CD4-positive, alpha-beta T cell treated with Interleukin-4 for 4 hours (primary cell): Measurements from ENCODE around the gene SH2D4B.

Experiments used
- DNase-seq: peaks from one replicate; pipeline ENCODE4 v3.0.0-alpha.2; 2020

SH2D4B gene

DNA sequence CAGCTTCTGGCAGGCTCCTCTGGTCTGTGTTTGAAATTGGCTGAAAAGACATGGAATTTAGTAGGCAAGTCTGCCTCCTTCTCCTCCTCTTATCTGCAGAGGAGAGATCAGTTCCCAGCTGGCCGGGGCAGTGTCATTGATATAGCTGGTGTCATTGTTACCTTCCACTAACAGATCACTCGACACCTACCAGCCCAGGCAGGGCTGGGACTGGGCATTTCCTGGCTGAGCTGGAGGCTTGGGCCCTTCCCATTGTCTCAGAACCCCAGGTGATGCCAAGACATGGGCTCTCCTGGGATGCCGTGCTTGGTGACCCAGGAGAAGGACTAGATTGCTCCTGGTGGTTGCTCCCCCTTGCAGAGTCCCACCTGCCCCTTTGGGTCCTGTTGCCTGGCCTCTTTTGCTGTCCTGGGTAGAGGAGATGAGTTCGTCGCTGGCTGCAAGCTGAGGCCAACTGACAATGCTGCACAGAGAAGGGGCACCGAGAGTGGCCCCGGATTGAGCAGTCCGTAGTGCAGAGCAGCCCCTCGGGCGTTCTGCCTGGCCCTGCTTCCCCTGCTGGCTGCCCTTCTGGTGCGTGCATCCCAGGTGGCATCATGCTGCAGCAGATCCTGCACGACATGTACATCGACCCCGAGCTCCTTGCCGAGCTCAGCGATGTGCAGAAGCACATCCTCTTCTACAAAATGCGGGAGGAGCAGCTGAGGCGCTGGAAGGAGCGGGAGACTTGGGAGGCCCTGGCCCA, at the start of gene SH2D4B:
Gene SH2D4B, plus strand, starts transcription at position 167 of the 745 bp plus-strand sequence. Its CDS starts 430 bp downstream, at position 597.
- no peak for DNase-seq

DNA sequence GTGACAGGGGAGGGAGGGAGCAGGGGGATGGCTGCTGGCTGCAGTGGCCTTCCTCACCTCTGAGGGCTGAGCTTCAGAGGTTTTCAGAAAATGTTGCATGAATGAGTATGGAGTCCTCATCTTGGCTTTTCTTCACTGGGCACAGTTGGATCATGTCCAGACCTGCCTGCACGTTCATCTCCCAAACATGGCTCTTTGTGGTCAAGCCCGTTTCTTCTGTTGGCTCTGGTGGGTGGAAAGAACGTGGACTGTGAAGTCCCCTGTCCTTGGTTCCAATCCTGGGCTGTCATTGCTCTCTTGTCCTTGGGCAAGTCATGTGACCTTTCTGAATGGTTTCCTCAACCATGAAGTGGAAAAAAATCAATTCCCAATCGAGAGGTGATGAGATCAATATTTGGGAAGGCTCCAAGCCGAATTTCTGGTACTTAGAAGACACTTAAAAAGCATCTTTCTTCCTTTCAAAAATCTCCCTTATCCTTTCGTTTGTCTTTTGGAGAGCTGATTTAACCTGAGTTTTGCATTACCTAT, 49.1 kb upstream of the SH2D4B start:
- no peak for DNase-seq

DNA sequence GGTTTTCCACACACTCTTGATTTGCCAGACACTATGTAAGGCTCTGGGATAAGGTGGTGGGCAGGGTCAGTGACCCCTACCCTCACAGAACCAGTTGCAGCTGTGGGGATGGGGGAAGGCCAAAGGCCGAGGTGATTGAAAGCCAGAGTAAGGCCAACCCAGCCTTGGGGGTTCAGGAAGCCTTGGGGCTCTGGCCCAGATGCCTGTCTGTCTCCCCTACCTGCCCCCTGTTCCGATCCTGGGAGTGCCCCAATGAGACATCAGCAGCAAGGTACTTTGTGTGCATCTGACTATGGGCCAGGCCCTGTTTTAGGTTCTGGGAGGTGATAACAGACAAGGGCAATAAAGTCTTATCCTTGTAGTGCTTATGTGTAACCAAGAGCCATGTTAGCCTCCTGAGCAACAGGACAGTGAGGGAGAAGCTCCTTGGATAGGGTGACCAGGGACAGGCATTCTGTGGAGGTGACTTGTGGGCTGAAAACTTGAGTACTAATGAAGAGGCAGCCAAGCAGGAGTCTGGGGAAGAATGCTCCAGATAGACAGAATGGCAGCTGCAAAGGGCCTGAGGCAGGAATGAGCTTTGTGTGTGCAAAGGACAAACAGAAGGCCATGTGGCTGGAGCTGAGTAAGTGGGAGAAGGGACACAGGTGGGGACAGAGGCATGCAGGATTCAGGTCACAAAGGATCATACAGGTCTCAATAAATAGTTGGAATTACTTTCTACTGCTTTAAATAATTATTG, 48.2 kb upstream of the SH2D4B start:
- no peak for DNase-seq

DNA sequence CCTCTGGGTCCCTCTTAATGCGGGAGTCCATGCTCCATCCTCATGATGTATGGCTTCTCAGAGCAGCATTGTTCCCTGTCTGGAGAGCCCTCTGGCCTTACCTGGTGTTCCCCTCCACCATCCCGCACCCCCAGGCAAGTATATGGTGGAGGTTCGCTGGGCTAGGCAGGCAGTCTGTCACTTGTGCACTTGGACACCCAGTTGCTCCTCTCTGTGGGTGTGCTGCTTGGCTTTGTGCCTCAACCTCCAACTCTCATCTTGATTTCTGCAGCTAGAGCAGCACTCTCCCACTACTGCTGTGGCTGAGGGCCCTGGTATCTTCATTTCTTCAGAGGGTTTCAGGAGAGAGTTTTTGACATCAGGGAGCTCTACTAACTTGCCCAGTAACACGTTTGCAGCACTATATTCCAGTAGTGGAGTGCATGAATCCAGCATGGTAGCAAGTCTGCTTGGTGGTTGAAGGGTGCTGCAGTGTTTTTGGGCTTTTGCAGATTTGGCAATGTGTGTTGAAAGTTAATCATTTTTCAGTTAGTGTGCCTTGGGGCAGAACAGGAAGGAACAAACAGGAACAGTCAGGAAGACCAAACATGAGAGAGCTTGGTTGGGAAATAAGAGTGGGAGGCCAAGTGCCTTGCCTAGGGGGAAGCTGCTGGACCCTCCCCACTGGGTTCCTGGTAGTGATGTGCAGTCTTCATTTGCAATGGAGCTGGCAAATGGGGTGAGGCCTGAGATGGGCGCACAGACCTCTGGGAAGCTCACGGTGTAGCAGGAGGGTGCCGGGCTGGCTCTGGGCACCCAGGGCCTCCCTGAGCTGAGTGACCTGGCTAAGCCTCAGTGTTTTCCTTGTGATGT, 46.2 kb upstream of the SH2D4B start:
- DNase-seq: no peak

DNA sequence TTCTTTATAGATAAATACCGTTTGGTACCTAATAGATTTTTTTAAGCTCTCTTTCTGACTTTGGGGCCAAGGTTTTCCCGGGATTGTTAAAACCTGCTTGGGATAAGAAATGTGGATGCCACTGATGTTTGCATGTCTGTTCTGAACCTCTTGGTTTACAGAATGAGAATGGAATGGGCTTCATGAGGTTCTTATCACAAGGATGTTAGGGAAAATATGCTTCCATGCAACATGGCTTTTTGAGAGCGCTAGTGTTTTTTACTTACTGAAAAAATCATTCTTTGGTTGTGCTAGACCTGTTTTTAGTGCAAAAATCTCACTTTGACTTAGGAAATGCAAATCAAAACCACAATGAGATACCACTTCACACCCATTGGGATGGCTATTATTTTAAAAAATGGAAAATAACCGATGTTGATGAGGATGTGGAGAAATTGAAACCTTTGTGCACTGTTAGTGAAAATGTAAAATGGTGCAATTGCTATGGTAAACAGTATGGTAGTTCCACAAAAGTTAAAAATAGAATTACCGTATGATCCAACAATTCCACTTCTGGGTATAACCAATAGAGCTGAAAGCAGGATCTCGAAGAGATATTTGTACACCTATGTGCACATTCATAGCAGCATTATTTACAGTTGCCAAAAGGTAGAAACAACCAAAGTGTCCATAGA, 44.7 kb upstream of the SH2D4B start:
- no peak for DNase-seq

DNA sequence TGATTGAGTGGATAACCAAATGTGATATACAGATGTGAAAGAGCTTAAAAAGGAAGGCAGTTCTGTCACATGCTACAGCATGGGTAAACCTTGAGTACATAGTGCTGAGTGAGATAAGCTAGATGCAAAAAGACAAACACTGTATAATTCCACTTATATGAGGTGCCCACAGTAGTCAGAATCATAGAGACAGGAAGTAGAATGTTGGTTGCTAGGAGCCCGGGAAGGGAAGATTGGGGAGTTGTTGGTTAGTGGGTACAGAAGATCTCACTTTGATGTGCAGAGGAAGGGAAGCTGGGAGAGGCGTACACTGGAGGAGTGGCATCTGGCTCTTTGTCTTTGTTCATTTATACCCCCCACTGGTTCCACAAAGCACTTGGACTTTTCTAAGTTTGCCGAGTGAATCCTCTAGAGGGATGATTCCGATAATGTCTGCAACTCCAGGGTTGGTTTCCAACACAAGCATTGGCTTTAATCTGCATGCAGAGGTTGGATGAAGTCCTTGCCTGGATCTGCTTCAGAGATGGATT, 44.1 kb upstream of the SH2D4B start:
- peak; percentile 49 for DNase-seq

DNA sequence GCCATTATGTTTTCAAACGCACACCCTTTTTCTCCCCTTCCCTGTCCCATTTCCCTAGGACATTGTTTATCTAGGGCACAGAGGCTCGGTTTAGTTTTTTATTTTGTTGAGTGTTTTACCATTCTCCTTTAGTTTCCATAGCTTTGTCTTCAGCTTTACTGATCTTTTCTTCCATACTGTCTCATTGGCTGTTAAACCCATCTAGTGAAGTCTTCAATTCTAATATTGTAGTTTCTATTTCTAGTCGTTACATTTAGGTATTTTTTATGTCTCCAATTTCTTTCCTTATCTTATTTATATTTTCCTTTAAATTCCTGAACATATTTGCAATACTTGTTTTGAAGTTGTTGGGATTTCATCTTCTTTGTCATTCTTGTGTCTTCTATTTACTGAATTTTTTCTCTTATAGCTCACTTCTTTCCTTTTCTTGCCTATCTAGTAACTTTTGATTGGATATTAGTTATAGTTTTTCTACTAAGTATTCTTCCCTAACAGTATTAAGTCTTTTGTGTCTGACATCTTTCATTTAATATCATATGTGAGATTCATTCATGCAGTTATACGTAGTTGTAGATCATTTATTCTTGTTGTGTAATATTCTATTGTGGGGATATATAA, 41.0 kb upstream of the SH2D4B start:
- no peak for DNase-seq

DNA sequence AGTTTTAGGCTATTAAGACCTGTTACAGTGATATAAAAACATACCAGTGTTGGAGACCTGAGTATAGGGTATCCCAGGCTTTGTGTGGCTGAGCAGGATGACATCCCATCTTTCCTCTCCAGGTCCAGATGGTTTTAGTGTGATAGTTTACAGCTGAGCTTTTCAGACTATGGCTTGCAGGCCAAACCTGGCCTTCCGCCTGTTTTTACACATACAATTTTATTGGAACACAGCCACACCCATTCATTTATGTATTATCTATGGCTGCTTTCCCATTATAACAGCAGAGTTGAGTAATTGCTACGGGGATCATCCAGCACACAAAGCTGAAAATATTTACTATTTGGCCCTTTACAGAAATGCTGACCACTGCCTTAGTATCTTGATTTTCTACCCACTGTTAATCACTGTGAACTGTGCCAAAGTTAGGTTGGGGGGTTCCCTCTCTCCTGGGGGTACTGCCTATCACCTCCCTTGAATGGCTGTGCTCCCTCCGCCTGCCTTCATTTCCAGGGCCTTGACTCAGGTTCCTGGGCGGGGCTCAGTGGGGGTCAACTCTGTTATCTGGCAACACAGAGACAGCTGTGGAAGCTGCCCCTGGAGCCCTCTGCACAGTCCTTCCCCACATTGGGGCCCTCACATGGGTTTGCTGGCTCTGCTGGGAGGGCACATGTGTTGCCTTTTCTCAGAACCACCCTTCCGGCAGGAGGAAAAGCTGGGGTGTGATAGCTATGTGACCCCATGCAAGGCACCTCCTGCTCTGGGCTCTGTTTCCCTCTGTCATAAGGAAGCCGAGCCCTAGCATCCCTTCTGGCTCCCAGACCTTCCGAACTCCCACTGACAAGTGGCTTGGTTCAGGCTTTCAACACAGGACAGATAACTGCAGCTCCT, 40.3 kb upstream of the SH2D4B start:
- no peak for DNase-seq

DNA sequence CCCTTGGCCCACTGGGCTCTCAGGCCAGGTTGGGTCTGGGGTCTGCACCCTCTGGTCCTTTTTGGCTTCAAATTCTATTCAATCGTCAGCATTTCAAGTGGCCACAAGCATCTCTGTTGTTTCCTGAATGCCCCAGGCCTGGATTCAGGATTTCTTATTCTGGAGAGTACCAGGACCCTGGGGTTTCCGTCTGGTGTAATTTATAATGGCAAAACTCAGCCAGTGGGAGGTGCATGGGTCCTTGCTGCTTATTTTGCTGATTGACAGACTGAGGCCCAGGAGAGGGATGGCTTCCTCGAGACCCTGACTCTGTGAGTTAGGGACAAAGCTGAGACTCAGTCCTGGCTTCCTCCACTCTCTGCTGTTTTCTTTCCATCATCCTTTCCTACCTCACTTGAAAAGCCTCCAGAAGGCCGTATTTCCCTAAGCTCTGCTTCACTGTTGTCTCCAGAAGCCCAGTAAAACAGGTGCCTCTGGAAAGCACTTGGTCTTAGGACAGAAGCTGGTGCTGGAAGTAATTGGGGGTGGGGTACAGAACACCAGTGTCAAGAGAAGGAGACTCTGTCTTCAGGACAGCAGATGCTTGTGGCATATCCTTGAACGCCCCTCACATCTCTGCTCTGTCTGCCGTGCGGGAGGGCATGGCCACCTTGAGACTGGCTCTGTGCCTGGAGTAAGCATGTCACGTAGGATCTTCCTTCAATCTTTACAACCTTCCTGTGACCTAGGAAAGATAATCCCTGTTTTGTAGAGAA, 39.4 kb upstream of the SH2D4B start:
- DNase-seq: no peak

DNA sequence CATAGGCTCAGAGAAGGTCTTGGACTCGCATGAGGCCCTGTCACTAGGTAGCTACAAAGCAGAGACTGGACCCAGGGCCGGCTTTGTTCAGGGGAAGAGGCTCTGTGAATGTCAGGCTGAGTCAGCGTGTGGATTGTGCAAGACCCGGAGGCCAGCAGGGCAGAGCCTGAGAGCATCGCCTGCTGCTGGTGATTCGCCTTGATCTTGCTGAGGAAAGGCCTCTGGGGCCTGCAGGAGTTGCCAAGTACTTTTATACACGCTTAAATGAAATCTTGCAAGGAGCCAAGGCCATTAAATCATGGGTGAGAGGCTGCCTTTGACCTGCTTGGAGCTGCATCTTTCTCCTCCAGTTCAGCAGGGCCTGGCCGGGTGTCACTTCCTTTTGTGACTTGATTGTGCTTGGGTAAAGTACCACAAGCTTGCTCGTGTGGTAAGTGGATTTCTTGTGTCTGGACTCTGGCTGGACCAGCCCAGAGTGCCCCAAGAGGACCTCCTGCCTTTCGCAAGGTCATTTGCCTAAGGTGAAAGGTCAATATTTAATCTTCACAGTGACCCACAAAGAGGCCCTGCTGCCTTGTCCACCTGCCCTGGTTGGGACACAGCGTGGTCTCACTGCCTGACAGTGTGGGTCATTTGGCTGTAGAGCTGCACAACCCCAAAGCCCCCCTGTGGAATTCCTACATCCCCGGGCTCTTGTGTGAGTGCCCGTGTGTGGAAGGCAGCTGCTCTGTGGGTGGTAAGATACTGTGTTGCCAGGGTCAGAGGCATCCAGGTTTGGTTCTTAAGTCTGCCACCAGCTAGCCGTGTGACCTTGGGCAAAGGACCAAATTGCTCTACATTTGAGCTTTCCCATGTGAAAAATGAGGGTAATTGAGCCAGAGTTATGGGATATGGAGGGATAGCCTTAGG, 38.6 kb upstream of the SH2D4B start:
- DNase-seq: peak; percentile 67

DNA sequence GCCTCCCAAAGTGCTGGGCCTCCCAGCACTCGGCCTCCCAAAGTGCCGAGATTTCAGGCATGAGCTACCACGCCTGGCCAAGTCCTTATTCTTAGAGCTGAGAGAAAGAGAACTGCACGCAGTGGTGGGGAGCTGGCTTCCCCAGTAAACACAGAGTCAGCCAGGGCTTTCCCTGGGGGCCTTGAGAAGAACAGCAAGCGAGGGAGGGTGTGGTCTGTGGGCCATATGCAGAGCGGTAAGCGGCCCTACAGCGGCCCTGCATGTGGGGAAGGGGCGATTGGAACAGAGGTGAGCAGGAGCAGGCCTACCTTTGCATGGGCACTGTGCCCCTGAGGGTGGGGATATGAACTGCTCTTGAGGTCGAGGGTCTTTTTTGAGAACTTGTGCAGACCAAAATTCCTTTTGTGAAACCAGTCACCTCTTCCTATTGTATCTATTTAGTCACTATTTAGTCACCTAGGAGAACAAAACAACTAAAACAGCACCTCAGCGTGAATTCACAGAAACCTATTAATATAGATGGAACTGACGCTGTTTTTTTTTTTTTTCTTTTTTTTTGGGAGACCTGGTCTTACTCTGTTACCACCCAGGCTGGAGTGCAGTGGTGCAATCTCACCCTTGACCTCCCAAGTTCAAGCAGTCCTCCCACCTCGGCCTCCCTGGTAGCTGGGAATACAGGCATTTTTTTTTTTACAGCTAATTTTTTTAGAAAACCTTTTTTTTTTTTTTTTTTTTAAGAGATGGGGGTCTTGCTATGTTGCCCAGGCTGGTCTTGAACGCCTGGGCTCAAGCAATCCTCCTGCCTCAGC, 36.9 kb upstream of the SH2D4B start:
- DNase-seq: peak; percentile 49

DNA sequence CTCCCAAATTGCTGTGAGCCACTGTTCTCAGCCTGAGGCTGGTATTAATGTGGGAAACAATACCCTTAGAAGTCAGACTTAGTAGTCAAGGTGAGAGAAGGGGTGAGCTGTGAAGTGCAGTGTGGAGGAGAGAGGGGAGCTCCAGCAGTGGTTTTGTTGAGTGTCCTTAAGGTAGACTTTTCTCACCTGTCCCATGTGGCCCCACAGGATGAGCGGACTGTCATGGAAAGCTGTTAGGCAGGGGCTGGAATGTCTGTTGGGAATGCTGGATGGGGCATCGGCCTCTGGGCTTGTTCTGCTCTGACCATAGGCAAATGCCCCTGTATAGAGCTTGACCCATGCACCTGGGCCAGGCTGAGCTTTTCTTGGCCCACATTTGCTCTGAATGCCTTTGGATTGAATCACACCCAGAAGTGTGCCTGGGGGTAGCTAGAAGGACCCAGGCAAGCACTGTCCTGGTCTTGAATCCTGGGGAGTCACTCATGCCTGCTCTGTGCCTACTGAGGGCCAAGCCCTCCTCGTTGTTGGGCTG, 36.3 kb upstream of the SH2D4B start:
- no peak for DNase-seq

DNA sequence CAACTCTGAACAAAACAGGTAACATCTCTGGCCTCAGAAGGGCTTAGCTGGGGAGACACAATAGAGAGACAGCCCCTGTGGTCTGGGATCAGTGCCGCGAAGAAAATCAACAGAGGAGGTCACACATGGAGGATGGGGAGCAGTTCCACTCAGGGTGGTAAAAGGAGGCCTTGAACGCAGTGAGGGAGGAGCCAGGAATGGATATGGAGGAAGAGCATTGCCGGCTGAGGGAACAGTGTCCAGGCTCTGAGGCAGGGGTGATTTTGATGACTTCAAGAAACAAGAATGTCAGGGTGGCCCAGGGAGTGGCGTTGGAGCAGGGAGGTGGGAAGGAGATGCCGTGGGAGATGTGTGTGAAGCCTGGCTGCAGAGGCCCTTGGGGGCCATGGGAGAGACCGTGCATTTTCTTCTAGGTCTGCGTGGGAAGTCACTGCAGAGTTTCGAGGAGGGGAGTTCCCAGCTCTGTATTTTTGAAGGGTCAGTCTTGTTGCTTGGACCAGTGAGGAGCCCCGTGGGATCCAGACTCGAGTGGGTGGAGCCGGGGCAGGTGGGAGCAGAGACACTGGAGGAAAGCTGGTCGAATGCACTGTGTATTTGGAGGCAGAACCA, 35.7 kb upstream of the SH2D4B start:
- DNase-seq: no peak

DNA sequence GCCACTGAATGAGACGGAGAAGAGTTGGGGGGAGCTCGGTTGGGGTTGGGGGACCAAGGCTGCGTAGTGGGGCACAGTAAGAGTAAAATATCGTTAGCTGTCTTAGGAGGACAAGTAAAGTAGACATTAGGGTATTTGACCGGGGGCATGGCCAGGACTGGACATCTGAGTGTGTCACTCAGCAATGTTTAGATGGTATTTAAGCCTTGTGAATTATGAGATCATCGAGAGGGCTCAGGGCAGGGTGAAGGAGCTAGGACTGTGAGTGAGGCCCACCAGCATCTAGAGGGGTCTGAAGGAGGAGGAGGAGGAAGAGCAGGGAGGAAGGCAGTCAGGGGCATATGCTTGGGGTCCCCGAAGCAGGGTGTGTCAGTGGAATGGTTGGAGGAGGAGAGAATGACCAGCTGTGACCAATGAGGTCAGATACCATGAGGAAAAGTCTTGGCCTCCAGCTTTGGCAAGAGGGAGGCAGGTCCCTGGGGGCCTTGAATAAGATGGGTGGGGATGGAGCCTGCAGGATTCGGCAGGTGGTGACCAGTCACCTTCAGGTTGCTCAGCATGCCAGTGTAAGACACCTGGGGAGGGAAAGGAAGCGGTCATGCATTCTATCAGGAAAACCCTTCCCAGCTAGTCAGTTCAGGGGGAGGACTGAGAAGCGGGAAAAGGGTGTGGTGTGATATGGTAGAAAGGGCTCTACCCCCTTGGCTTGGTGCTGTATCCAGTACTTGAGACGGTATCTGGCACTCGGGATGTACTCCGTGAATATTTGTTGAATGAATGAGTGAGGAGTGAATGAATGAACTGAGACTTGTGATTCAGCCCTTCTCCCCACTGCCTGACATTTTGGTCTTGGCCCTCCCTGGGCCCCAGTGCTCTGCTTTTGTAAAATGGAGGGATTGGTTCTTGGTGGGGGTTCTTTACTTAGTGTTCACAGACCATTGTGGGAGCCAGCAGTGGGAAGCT, 34.8 kb upstream of the SH2D4B start:
- DNase-seq: no peak

DNA sequence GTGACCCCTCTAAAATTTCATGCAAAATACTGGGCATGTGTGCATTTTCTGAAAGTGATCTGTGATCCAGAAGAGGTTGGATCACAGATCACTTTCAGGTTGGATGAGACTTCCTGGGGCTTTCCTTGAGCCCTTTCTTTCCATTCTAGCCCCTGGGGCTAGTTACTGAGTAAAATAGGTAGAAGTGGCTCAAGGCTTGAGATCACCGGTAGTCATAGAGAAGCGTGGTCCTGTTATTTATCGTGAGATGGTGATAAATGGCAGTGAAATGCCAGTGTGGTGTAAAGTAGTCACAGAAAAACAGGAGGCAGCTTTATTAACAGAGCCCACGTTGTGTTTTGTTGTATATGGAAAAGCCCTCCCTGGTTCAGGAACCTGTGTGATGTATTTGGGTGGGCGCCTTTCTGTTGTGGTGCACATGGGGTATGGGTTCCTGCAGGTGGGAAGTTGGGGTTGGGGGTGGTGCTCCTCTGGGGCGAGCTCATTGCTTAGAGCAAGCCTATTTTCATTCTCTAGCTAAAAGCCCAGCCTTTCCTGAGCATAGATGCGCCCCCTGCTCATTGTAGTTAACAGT, 34.0 kb upstream of the SH2D4B start:
- no peak for DNase-seq
